ENCODE data around the gene TNFRSF13B. TPM values are rescaled to one million over a fixed set of nuclear protein-coding genes. Genes with fewer than 3 reads are reported as not detected.

The TNFRSF13B gene
- total RNA-seq, 1 experiment from 2014 or later, result not detected

DNA sequence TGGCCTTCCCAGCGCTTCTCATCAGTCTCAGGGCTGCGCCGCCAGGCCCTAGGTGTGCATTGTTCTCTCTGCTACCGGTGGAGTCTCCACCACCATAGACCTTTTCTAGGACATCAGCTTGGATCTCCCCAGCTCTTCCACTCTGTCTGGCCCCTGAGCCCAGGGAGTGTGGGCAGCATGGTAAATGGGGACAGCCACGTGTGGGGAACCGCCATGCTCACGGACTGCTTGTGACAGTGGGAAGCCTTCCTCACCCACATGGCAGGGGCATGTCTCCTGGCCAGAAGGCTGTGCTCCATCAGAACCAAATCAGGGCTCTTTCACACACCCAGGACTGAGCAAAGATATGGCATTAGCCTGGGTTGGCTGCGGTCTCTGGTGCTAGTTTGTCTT is 51.3 kb downstream of the TNFRSF13B start:
- no peaks in the 10 kb centered on the region for H3K4me1 ChIP-seq (replicated peaks; ENCODE audit: insufficient read depth)
- H3K79me2 ChIP-seq (ENCODE audit: low read depth), result no peaks in the 10 kb centered on the region
- H3K4me3 ChIP-seq, result no peak overlapping the region
- intact Hi-C loops (cut with micrococcal nuclease; ENCODE audit: unreplicated experiment), result no loop called here
- H3K4me2 ChIP-seq, result no peak overlapping the region
- no peaks in the 10 kb centered on the region for H3K9me2 ChIP-seq (ENCODE audit: insufficient read depth)
- DNase-seq, result no peak
- no peaks in the 10 kb centered on the region for H3K27me3 ChIP-seq (ENCODE audit: insufficient read depth, low read depth)
- BruUV-seq (replicated peaks), result no TSS peak
- no peaks in the 10 kb centered on the region for H3K36me3 ChIP-seq (ENCODE audit: low read depth)
- TF ChIP-seq, protein P1, sequence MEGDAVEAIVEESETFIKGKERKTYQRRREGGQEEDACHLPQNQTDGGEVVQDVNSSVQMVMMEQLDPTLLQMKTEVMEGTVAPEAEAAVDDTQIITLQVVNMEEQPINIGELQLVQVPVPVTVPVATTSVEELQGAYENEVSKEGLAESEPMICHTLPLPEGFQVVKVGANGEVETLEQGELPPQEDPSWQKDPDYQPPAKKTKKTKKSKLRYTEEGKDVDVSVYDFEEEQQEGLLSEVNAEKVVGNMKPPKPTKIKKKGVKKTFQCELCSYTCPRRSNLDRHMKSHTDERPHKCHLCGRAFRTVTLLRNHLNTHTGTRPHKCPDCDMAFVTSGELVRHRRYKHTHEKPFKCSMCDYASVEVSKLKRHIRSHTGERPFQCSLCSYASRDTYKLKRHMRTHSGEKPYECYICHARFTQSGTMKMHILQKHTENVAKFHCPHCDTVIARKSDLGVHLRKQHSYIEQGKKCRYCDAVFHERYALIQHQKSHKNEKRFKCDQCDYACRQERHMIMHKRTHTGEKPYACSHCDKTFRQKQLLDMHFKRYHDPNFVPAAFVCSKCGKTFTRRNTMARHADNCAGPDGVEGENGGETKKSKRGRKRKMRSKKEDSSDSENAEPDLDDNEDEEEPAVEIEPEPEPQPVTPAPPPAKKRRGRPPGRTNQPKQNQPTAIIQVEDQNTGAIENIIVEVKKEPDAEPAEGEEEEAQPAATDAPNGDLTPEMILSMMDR (conservative IDR thresholded peaks at IDR 0.05), result no peak
- TF ChIP-seq EZH2 (IDR thresholded peaks at IDR 0.05; ENCODE audit: low read depth), result no peak
- CTCF ChIA-PET, result no interaction called here
- H3F3A ChIP-seq (ENCODE audit: insufficient read depth, low read depth), result no peaks in the 10 kb centered on the region
- H3K27ac ChIP-seq, result no peak overlapping the region
- POLR2A ChIA-PET (ENCODE audit: unreplicated experiment), result no interaction called here
- no peaks in the 10 kb centered on the region for H4K20me1 ChIP-seq (ENCODE audit: insufficient read depth)
- H2AFZ ChIP-seq, result no peak overlapping the region
- peaks cover 3% of the 10 kb centered on the region; the same call in 1 of the 2 replicates for H3K9me3 ChIP-seq (ENCODE audit: insufficient read depth, low read depth)

DNA sequence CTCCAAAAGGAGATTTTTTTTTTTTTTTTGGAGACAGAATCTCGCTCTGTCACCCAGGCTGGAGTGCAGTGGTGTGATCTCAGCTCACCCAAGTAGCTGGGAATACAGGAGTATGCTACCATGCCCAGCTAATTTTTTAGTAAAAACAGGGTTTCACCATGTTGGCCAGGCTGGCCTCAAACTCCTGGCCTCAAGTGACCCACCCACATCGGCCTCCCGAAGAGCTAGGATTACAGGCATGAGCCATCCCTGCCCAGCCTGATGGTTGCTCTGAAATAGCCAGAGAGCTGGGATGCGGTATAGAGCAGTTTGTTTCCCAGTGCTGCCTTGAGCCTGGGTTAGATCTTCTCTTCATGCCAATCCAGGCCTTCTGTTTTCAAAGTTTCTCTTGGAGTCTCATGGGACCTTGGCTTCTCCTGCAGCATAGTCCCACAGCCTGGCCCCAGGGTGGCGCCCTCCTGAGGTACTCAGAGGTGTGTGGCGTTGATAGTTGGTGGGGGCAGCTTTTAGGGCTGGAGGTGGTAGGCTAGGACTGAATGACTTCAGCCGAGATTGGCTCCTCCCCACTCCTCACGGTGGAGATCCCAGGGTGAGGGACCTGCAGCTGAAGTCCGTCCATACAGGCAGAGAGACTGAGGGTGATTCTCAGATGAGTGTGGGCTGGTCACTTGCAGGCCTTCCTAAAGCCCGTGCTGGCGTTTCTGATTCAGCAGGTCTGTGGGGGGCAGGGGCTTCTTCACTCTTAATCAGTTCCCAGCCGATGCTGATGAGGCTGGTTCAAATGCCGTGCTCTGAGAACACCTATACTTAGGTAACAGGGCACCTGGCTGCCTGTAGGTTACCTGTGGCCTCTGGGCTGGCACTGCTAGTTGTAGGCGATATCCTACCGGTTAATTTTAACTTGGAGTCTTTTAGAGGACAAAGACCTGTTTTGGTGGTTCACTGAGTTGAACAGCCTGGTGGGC is 52.0 kb downstream of the TNFRSF13B start:
- ChIA-PET POLR2A (ENCODE audit: unreplicated experiment) (no interaction called here), CTCF (interaction anchor here (0.6 kb wide), 1 partner anchor 395 kb away, joined by 4 read pairs; no protein-coding TSS in a partner anchor)
- Histone ChIP-seq H3K27ac (no peak overlapping the region), H3K36me3 (ENCODE audit: low read depth) (no peaks in the 10 kb centered on the region), H3F3A (ENCODE audit: insufficient read depth, low read depth) (no peaks in the 10 kb centered on the region), H3K4me2 (no peak overlapping the region), H3K79me2 (ENCODE audit: low read depth) (no peaks in the 10 kb centered on the region), H3K9me3 (ENCODE audit: insufficient read depth, low read depth) (peaks cover 3% of the 10 kb centered on the region; the same call in 1 of the 2 replicates), H4K20me1 (ENCODE audit: insufficient read depth) (no peaks in the 10 kb centered on the region), H3K4me3 (no peak overlapping the region), H3K9me2 (ENCODE audit: insufficient read depth) (no peaks in the 10 kb centered on the region), H2AFZ (no peak overlapping the region), H3K27me3 (ENCODE audit: insufficient read depth, low read depth) (no peaks in the 10 kb centered on the region), H3K4me1 (replicated peaks; ENCODE audit: insufficient read depth) (no peaks in the 10 kb centered on the region)
- intact Hi-C loops (cut with micrococcal nuclease; ENCODE audit: unreplicated experiment), result loop anchor here (5.0 kb wide), 2 partner anchors 72 to 392 kb away; no protein-coding TSS in a partner anchor
- BruUV-seq (replicated peaks), result no TSS peak
- no peak for DNase-seq
- TF ChIP-seq EZH2 (IDR thresholded peaks at IDR 0.05; ENCODE audit: low read depth), result no peak
- TF ChIP-seq, protein P1 (conservative IDR thresholded peaks at IDR 0.05), result no peak

DNA sequence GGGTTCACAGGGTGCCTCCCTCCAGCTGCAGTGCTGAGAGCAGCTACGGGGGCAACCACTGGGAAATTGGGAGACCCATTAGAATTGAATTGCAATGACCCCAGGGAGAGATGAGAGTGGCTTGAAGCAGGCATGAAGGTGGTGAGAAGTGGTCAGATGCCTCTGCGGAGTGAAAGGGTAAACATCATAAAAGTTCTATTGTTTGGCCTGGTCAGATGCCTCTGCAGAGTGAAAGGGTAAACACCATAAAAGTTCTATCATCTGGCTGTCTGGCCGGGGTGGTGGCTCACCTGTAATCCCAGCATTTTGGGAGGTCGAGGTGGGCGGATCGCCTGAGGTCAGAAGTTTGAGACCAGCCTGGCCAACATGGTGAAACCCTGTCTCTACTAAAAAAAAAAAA is 53.5 kb downstream of the TNFRSF13B start:
- DNase-seq, result no peak
- peaks cover 3% of the 10 kb centered on the region; the same call in 1 of the 2 replicates for H3K9me3 ChIP-seq (ENCODE audit: insufficient read depth, low read depth)
- no peaks in the 10 kb centered on the region for H3K79me2 ChIP-seq (ENCODE audit: low read depth)
- no peaks in the 10 kb centered on the region for H3K27me3 ChIP-seq (ENCODE audit: insufficient read depth, low read depth)
- intact Hi-C loops (cut with micrococcal nuclease; ENCODE audit: unreplicated experiment), result loop anchor here (5.0 kb wide), 2 partner anchors 74 to 394 kb away; no protein-coding TSS in a partner anchor
- ChIA-PET POLR2A (ENCODE audit: unreplicated experiment) (no interaction called here), CTCF (no interaction called here)
- H3K9me2 ChIP-seq (ENCODE audit: insufficient read depth), result no peaks in the 10 kb centered on the region; the same call in 1 of the 2 replicates
- no TSS peak for BruUV-seq (replicated peaks)
- no peak overlapping the region for H3K4me3 ChIP-seq
- H3K36me3 ChIP-seq (ENCODE audit: low read depth), result no peaks in the 10 kb centered on the region
- H3K4me2 ChIP-seq, result no peak overlapping the region
- H2AFZ ChIP-seq, result no peak overlapping the region
- H3K27ac ChIP-seq, result no peak overlapping the region
- no peak for TF ChIP-seq EZH2 (IDR thresholded peaks at IDR 0.05; ENCODE audit: low read depth)
- TF ChIP-seq, protein P1 (conservative IDR thresholded peaks at IDR 0.05), result no peak
- no peaks in the 10 kb centered on the region for H4K20me1 ChIP-seq (ENCODE audit: insufficient read depth)
- H3K4me1 ChIP-seq (replicated peaks; ENCODE audit: insufficient read depth), result no peaks in the 10 kb centered on the region
- H3F3A ChIP-seq (ENCODE audit: insufficient read depth, low read depth), result no peaks in the 10 kb centered on the region
